Sciatic nerve (tissue), 2 donors: ENCODE measurements around the gene AGPAT3. TPM values are rescaled to one million over a fixed set of nuclear protein-coding genes. Genes with fewer than 3 reads are reported as not detected.

Source experiments
- ATAC-seq: fragments of 200-7000 bp; cut with Tn5 transposase; one replicate; pipeline ENCODE4 v1.9.1; 2020; ENCODE audit warnings: mild to moderate bottlenecking, moderate library complexity
- DNase-seq: peaks from one replicate; pipeline ENCODE4 v3.0.0-alpha.2; 2020; ENCODE audit warnings: low spot score
- intact Hi-C: fragments of 100-400 bp; cut with DNase I; formaldehyde crosslinking; loops from one replicate; pipeline ENCODE4 v1.14.2; 2022
- total RNA-seq: library from RNA; stranded (reverse); fragmentation: NEBNext Ultra II Directional; extraction: Animal tissue kit (Norgen Biotek cat#: 25700); gene quantifications from one replicate; pipeline ENCODE4 v1.2.1, GENCODE V29; 2021
- donor health status: DM: no; HTN: no; CAD: no.
- donor health status: DM: no; HTN: no; CAD: no.

AGPAT3 gene
- total RNA-seq, 1 donor from 2014 or later, result 51.8 TPM

GRCh38 chr21:43957128-43957571 is 92.1 kb downstream of the AGPAT3 start:
- DNase-seq (no peak), ATAC-seq (no peak)
- intact Hi-C loops, result no loop called here

- ATAC-seq, result no peak
These were observed 92.8 kb downstream of the AGPAT3 start for GRCh38 chr21:43957611-43958362.

GRCh38 chr21:43958364-43959158 is 93.5 kb downstream of the AGPAT3 start:
- DNase-seq (no peak), ATAC-seq (no peak)
- intact Hi-C loops, result no loop called here

More at GRCh38 chr21:43957611-43958362, 92.8 kb downstream of the AGPAT3 start:
- intact Hi-C loops, result no loop called here
- DNase-seq, result no peak

- ATAC-seq (no peak), DNase-seq (no peak)
- intact Hi-C loops, result no loop called here
These were observed 94.5 kb downstream of the AGPAT3 start for GRCh38 chr21:43959231-43960116.

GRCh38 chr21:43961382-43961909 is 96.4 kb downstream of the AGPAT3 start:
- ATAC-seq (no peak), DNase-seq (no peak)
- intact Hi-C loops, result no loop called here

GRCh38 chr21:43965911-43966585 is 101.0 kb downstream of the AGPAT3 start:
- DNase-seq (no peak), ATAC-seq (no peak)
- intact Hi-C loops, result no loop called here

GRCh38 chr21:43966946-43967512 is 102.0 kb downstream of the AGPAT3 start:
- ATAC-seq (no peak), DNase-seq (no peak)
- intact Hi-C loops, result no loop called here

- ATAC-seq, result no peak
- DNase-seq, result no peak
- intact Hi-C loops, result no loop called here
These were observed 103.0 kb downstream of the AGPAT3 start for GRCh38 chr21:43967981-43968380.

GRCh38 chr21:43968410-43969114 is 103.5 kb downstream of the AGPAT3 start:
- no peak for ATAC-seq
- intact Hi-C loops, result no loop called here
- no peak for DNase-seq

- intact Hi-C loops, result no loop called here
- no peak for DNase-seq
- ATAC-seq, result no peak
These were observed 104.1 kb downstream of the AGPAT3 start for GRCh38 chr21:43969115-43969444.

- intact Hi-C loops, result no loop called here
- ATAC-seq, result no peak
- DNase-seq, result no peak
These were observed 105.5 kb downstream of the AGPAT3 start for GRCh38 chr21:43970551-43970950.

- ATAC-seq (peak; percentile 70), DNase-seq (no peak)
- intact Hi-C loops, result no loop called here
These were observed 106.4 kb downstream of the AGPAT3 start for GRCh38 chr21:43971201-43971991.

GRCh38 chr21:43971992-43972255 is 106.9 kb downstream of the AGPAT3 start:
- intact Hi-C loops, result no loop called here
- no peak for DNase-seq
- ATAC-seq, result no peak

GRCh38 chr21:43972850-43973633 is 108.0 kb downstream of the AGPAT3 start:
- peak; percentile 13 for ATAC-seq
- intact Hi-C loops, result no loop called here

GRCh38 chr21:43973634-43973955 is 108.6 kb downstream of the AGPAT3 start:
- DNase-seq (no peak), ATAC-seq (no peak)
- intact Hi-C loops, result no loop called here

More at GRCh38 chr21:43972850-43973633, 108.0 kb downstream of the AGPAT3 start:
- no peak for DNase-seq

- no peak for DNase-seq
- ATAC-seq, result peak; percentile 3
- intact Hi-C loops, result no loop called here
These were observed 109.9 kb downstream of the AGPAT3 start for GRCh38 chr21:43974791-43975468.
